ENCODE data around the gene ADORA1. TPM values are rescaled to one million over a fixed set of nuclear protein-coding genes. Genes with fewer than 3 reads are reported as not detected.

ADORA1 gene
- total and polyA plus RNA-seq, 2 of the 13 experiments (the other 11 are each of a cell fraction or from before 2014, with no cell fraction given): 0.11 TPM; not detected in 1

GRCh38 chr1:203153989-203154821, 26.7 kb downstream of the ADORA1 start:
- no peak overlapping the region for H2AFZ ChIP-seq (ENCODE audit: low read length)

GRCh38 chr1:203156280-203156679, 28.8 kb downstream of the ADORA1 start:
- intact Hi-C loops (cut with micrococcal nuclease; ENCODE audit: unreplicated experiment): no loop called here
- 0% methylated on average over 1 of the region's 1 CpG for WGBS (ENCODE audit: low lambda C conversion rate)
- DNase-seq (ENCODE audit: low spot score): no peak
- no peak overlapping the region for H3K4me3 ChIP-seq (replicated peaks in 1 of 3; ENCODE audit: insufficient read depth in 1 of 3, low read depth in 2 of 3, low read length in 3 of 3)
- no peak for ATAC-seq
- no peaks in the 10 kb centered on the region for H3K9me3 ChIP-seq (ENCODE audit: low read length)
- H2AFZ ChIP-seq (ENCODE audit: low read length): no peak overlapping the region
- no peak overlapping the region for H3K9ac ChIP-seq (ENCODE audit: insufficient read depth, low read depth, low read length)
- in situ Hi-C loops (cut with HindIII; ENCODE audit: extremely low pct_ligation_motif_present, low pct_unique_long_range_greater_than_20kb): no loop called here
- peaks cover 0 to 19% of the 10 kb centered on the region in 2 experiments; a peak in 1 of 5 replicates for H3K27me3 ChIP-seq (ENCODE audit: control insufficient read depth in 1 of 2, insufficient read depth in 2 of 2, low read length in 2 of 2)
- no peak overlapping the region for H3K4me2 ChIP-seq (ENCODE audit: low read depth, low read length)
- BruUV-seq (replicated peaks): no TSS peak
- H4K20me1 ChIP-seq (ENCODE audit: insufficient read depth, low read length): no peaks in the 10 kb centered on the region
- TF ChIP-seq SRSF4 (IDR thresholded peaks at IDR 0.05; ENCODE audit: low read depth, low read length, poor library complexity, severe bottlenecking) (no peak), YEATS4 (CRISPR knock-in tag; IDR thresholded peaks at IDR 0.05; ENCODE audit: borderline replicate concordance) (no peak), ISL2 (CRISPR knock-in tag; IDR thresholded peaks at IDR 0.05) (no peak), ZNF607 (CRISPR knock-in tag; IDR thresholded peaks at IDR 0.05; ENCODE audit: borderline replicate concordance) (no peak), ZNF274 (CRISPR knock-in tag; IDR thresholded peaks at IDR 0.05) (no peak)
- CTCF ChIA-PET (ENCODE audit: low intra/inter-chr PET ratio, low total read pairs): no interaction called here
- POLR2A ChIA-PET: no interaction called here
- FAIRE-seq: no peak
- no peak overlapping the region for H3K27ac ChIP-seq (ENCODE audit: extremely low read length, insufficient read depth, low read length)
- H3K4me1 ChIP-seq (ENCODE audit: insufficient read depth, low read length): no peaks in the 10 kb centered on the region
- no peaks in the 10 kb centered on the region for H3K79me2 ChIP-seq (ENCODE audit: insufficient read depth, low read length)
- H3K36me3 ChIP-seq (replicated peaks in 1 of 2; ENCODE audit: control insufficient read depth in 1 of 2, insufficient read depth in 2 of 2, low read length in 2 of 2): no peaks in the 10 kb centered on the region

More at GRCh38 chr1:203153989-203154821, 26.7 kb downstream of the ADORA1 start:
- Histone ChIP-seq H3K36me3 (replicated peaks in 1 of 2; ENCODE audit: control insufficient read depth in 1 of 2, insufficient read depth in 2 of 2, low read length in 2 of 2) (no peaks in the 10 kb centered on the region), H3K9me3 (ENCODE audit: low read length) (no peaks in the 10 kb centered on the region), H3K4me3 (replicated peaks in 1 of 3; ENCODE audit: insufficient read depth in 1 of 3, low read depth in 2 of 3, low read length in 3 of 3) (no peak overlapping the region), H3K9ac (ENCODE audit: insufficient read depth, low read depth, low read length) (no peak overlapping the region), H3K79me2 (ENCODE audit: insufficient read depth, low read length) (no peaks in the 10 kb centered on the region), H3K4me2 (ENCODE audit: low read depth, low read length) (no peak overlapping the region), H3K4me1 (ENCODE audit: insufficient read depth, low read length) (no peaks in the 10 kb centered on the region), H3K27me3 (ENCODE audit: control insufficient read depth in 1 of 2, insufficient read depth in 2 of 2, low read length in 2 of 2) (peaks cover 0 to 19% of the 10 kb centered on the region in 2 experiments; a peak in 1 of 5 replicates), H4K20me1 (ENCODE audit: insufficient read depth, low read length) (no peaks in the 10 kb centered on the region), H3K27ac (ENCODE audit: extremely low read length, insufficient read depth, low read length) (no peak overlapping the region)
- FAIRE-seq (no peak), DNase-seq (ENCODE audit: low spot score) (no peak), ATAC-seq (no peak)
- in situ Hi-C loops (cut with HindIII; ENCODE audit: extremely low pct_ligation_motif_present, low pct_unique_long_range_greater_than_20kb) (no loop called here), intact Hi-C loops (cut with micrococcal nuclease; ENCODE audit: unreplicated experiment) (no loop called here)
- TF ChIP-seq SOX6 (IDR thresholded peaks at IDR 0.05) (no peak), SOX6 (CRISPR knock-in tag; IDR thresholded peaks at IDR 0.05) (no peak), FOXA3 (CRISPR knock-in tag; IDR thresholded peaks at IDR 0.05) (no peak), TBL1XR1 (IDR thresholded peaks at IDR 0.05; ENCODE audit: borderline replicate concordance, low read length, partially characterized antibody) (no peak)
- POLR2A ChIA-PET: no interaction called here
- no TSS peak for BruUV-seq (replicated peaks)
- CTCF ChIA-PET (ENCODE audit: low intra/inter-chr PET ratio, low total read pairs): no interaction called here
- WGBS (ENCODE audit: low lambda C conversion rate): 31% methylated on average over 11 of the region's 13 CpGs

Measured in HepG2 (cell line).